NOMO-1 treated with dmso at 0.1 percent for 144 hours (cell line): Measurements from ENCODE around the gene ERCC3.
"Not testable (repeated sequence)": the region's sequence is repeated elsewhere in the genome, so short reads cannot be mapped to it uniquely, and the experiment has no call there.

Source experiments
- DNase-seq: peaks from one replicate; lab custom pipeline; 2025; ENCODE audit not compliant: unreplicated experiment; lab: John Stamatoyannopoulos, UW

The ERCC3 gene

DNA sequence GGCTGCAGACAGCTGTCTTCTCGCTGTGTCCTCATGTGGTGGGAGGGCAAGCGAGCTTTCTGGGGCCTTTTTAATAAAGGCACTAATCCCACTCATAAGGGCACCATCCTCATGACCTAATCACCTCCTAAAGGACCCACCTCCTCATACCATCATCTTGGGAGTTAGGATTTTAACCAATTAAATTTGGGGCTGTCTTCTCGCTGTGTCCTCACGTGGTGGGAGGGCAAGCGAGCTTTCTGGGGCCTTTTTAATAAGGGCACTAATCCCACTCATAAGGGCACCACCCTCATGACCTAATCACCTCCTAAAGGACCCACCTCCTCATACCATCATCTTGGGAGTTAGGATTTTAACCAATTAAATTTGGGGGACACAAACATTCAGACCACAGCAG, 66.7 kb downstream of the ERCC3 start:
- not testable (repeated sequence) for DNase-seq

GRCh38 chr2:127226520-127227263, 67.3 kb downstream of the ERCC3 start:
- no peak for DNase-seq

DNA sequence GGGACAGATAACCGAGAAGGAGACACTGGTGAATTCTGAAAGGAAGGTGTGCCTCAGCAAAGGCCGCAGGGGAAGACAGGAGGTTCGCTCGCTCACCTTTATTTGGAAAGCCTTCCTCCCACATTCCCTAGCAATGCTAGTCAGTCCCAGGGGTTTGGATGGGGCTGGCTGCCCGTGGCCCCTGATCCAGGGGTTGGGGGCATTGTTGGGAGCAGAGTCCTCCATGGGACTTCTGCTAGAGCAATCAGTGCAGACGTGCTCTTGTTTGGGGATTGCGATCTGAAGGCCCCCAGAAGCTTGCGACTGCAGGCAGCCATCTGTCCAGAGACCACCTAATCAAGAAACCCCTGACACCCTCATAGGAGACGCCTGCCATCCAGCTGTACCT, 67.8 kb downstream of the ERCC3 start:
- DNase-seq = no peak

DNA sequence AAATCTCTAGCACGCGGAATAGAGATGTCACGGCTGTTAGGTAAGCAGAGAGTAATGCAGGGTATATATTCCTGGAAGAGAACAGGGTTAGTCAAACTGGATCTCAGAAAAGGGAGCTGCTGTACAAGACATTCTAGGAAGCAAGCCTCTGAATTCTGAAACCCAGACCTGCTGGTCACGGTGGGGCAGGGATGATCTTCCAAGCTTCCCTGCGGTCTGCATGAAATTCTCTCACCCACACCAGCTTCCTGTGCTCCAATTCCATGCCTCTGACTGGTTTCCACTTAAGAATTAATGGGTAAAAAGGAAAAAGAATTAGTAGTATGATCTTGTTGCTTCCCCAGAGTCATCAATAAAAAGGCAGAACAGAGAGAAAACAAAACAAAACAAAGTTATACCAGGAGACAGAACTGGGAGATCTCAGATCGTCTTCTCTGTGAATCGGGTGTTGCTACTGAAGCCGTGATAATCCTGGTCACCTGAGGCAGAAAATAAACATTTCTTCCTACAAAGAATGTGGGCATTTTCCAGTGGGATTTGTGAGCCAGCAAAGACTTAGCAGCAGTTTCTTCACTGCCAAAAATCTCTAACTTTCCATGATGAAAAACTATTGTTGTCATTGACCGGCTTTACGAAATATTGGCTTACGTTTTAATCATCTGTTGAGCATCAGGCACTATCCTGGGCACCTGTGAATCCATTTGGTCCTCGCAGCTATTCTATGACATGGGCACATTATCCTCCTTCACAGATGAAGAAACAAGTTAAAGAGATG, 68.6 kb downstream of the ERCC3 start:
- no peak for DNase-seq

DNA sequence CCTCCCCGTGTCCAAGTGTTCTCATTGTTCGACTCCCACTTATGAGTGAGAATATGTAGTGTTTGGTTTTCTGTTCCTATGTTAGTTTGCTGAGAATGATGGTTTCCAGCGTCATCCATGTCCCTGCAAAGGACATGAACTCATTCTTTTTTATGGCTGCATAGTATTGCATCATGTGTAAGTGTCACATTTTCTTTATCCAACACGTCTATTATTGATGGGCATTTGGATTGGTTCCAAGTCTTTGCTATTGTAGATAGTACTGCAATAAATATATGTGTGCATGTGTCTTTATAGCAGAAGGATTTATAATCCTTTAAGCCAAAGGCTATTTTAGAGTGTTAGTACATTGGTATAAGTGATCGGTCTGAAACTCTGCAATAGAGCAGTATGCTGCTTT, 69.8 kb downstream of the ERCC3 start:
- DNase-seq = not testable (repeated sequence)

DNA sequence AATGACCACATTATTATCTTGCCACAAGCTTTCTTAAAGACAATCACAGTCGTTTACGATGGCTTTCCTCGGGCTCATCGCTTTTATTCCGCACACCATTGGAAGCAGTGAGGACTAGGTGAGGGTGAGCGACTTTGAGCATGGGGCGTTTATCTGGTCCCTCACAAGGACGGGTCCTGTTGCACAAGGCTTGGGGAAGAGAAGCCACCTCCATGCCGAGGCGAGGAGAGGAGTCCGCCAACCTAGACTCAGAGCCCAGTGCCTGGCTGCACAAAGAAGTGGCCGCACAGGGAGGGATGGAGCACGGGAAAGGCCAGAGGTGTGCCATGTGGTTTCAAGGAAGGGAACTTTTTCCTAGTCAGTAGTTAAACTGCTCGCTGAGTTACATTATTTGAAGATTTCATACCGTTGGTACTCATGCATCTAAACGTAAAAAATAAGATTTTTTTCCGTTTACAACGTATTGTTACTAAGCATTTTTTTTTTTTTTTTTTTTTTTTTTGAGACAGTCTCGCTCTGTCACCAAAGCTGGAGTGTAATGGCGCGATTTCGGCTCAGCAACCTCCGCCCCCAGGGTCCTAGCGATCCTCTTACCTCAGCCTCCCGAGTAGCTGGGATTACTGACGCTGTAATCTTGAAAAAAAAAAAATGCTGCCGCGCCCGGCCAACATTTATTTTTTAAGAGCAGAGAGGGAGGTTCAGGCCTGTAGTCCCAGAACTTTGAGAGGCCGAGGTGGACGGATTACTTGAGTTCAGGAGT, 73.0 kb downstream of the ERCC3 start:
- DNase-seq = no peak

DNA sequence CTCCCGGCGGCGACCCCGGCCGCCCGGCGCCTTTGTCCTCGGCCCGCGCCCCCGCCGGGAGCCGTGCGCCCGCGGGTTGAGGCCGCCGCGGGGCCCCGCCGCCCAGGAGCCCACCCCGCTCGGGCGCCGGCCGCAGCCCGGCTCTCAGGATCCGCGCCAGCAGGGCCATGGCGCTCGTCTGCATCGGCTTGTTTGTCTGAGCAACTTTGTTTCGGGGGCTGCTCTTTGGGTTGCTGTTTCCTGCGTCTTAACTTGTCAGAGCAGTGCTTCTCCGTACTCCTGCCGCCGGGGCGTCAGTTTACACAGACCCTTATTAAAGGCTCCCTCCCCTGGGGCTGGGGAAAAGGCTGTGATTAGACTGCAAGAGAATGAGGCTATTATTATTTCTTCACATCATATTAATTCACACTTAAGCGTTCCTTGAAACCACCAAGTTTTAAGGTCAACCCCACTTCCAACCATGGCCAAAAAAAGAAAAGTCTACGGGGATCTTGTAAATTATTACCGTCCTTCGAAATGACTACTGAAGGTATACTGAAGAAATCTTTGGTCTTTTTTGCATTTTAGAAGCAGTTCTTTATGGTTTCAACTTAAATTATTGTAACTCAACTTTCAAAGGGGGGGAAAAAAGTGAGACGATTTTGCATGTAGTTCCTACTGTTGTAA, 73.7 kb downstream of the ERCC3 start, which contains the start of gene CYP27C1:
Gene CYP27C1, minus strand, starts transcription at position 198 of the 666 bp plus-strand sequence. Its CDS starts 29 bp downstream, at position 169.
- DNase-seq = no peak

GRCh38 chr2:127219171-127220070, 74.5 kb downstream of the ERCC3 start:
- no peak for DNase-seq

GRCh38 chr2:127218812-127219170, 75.2 kb downstream of the ERCC3 start:
- DNase-seq = no peak

DNA sequence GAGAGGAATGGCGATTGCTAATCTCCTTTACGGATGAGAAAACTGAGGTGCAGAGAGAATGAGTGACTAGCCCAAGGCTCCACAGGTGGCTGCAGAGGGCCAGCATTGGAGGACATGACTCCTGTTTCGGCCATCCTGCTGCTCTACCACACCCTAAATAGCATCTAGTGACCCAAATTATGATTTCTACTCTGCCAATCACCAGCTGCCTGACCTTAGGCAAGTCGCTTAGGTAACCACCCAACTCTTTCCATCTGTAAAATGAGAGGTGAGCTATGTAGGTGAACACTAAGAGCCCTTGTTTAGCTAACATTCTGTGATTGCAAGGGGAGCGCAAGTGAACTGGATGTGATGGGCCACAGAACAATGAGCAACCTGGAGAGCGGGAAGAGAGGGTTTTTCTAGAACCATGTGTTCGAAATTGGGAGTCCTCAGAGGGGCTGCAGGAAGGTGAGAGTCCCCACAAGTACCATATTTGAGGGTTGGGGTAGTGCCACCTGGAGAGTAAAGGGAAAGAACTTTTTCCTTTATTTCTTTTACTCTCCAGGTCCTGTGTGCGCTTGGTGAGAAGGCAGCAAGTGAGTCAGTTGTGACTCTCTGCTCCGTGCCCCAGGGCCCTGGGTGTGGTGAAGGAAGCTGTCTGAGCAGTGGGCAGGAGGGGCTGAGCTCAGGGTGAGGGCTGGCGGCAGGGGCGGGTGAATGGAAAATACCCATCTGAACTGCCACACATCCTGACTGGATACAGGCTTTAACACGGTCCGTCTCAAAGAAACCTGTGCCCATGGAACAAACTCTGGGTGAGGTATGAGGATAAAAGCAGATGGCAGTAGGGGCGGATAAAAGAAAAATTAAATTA, 76.2 kb downstream of the ERCC3 start:
- no peak for DNase-seq

GRCh38 chr2:127216593-127216992, 77.4 kb downstream of the ERCC3 start:
- no peak for DNase-seq

GRCh38 chr2:127216095-127216494, 77.8 kb downstream of the ERCC3 start:
- no peak for DNase-seq

GRCh38 chr2:127214201-127214600, 79.7 kb downstream of the ERCC3 start:
- not testable (repeated sequence) for DNase-seq

- DNase-seq = no peak
Observed at GRCh38 chr2:127208313-127208712, 85.6 kb downstream of the ERCC3 start.
